PC-3 (cell line): ENCODE measurements around the gene KCNJ10. TPM values are rescaled to one million over a fixed set of nuclear protein-coding genes. Genes with fewer than 3 reads are reported as not detected.

ENCODE experiments used
- ATAC-seq: fragments of 200-7000 bp; cut with Tn5 transposase; 2 replicates; pipeline ENCODE4 v1.9.1; 2020; ENCODE audit warnings: mild to moderate bottlenecking, moderate library complexity
- BruUV-seq: library from RNA; stranded (reverse); fragments of 400-500 nt; replicated peaks from 2 replicates; lab custom pipeline; 2021; lab: Mats Ljungman, UMichigan
- CTCF ChIA-PET: fragments of 300-600 bp; sonication (Branson Sonifier 250); formaldehyde crosslinking; loops from one replicate; lab custom pipeline; 2022; ENCODE audit warnings: antibody characterized with exemption; lab: Charles Lee
- POLR2A ChIA-PET: fragments of 300-600 bp; sonication (Branson Sonifier 250); formaldehyde crosslinking; loops from one replicate; lab custom pipeline; 2022; ENCODE audit warnings: antibody characterized with exemption; ENCODE audit not compliant: unreplicated experiment; lab: Charles Lee
- DNase-seq: peaks from one replicate; pipeline ENCODE4 v3.0.0-alpha.2; 2015
- H2AFZ ChIP-seq: fragments of 300-600 bp; sonication (generic); 2 replicates; pipeline ENCODE4 v1.6.0; 2016; ENCODE audit warnings: antibody characterized with exemption, low read length
- H3F3A ChIP-seq: fragments of 300-600 bp; sonication (generic); one replicate; pipeline ENCODE4 v1.6.0; 2017; ENCODE audit warnings: antibody characterized with exemption, low read length, control low read depth, mild to moderate bottlenecking; ENCODE audit not compliant: unreplicated experiment
- H3K27ac ChIP-seq: fragments of 300-600 bp; sonication (generic); 2 replicates; pipeline ENCODE4 v1.5.1; 2016; ENCODE audit warnings: mild to moderate bottlenecking, low read length
- H3K27me3 ChIP-seq: fragments of 300-600 bp; sonication (generic); 2 replicates; pipeline ENCODE4 v1.6.1; 2016; ENCODE audit warnings: low read length, mixed read lengths
- H3K36me3 ChIP-seq: fragments of 300-600 bp; sonication (generic); 2 replicates; pipeline ENCODE4 v1.6.1; 2016; ENCODE audit warnings: low read depth, mixed run types, low read length, mixed read lengths
- H3K4me1 ChIP-seq: fragments of 300-600 bp; sonication (generic); 2 replicates; pipeline ENCODE4 v1.5.1; 2016; ENCODE audit warnings: low read length; ENCODE audit not compliant: insufficient read depth
- H3K4me2 ChIP-seq: fragments of 300-600 bp; sonication (generic); 2 replicates; pipeline ENCODE4 v1.6.0; 2016; ENCODE audit warnings: low read length
- H3K4me3 ChIP-seq: fragments of 300-600 bp; sonication (generic); 2 replicates; pipeline ENCODE4 v1.5.1; 2016; ENCODE audit warnings: mild to moderate bottlenecking, low read length, mixed read lengths
- H3K79me2 ChIP-seq: fragments of 300-600 bp; sonication (generic); 2 replicates; pipeline ENCODE4 v1.6.1; 2017; ENCODE audit warnings: low read length, mixed read lengths
- H3K9ac ChIP-seq: fragments of 300-600 bp; sonication (generic); 2 replicates; pipeline ENCODE4 v1.6.0; 2016; ENCODE audit warnings: mild to moderate bottlenecking, low read length
- H3K9me2 ChIP-seq: fragments of 300-600 bp; sonication (generic); replicated peaks from 2 replicates; pipeline ENCODE4 v1.6.1; 2016; ENCODE audit warnings: mixed run types, low read length, mixed read lengths
- H3K9me3 ChIP-seq: fragments of 300-600 bp; sonication (generic); 2 replicates; pipeline ENCODE4 v1.6.1; 2016; ENCODE audit warnings: low read length, mixed read lengths
- H4K20me1 ChIP-seq: fragments of 300-600 bp; sonication (generic); 2 replicates; pipeline ENCODE4 v1.6.1; 2016; ENCODE audit warnings: low read length, mixed read lengths
- EZH2 ChIP-seq: fragments of 300-600 bp; sonication (generic); IDR thresholded peaks from one replicate; pipeline ENCODE4 v1.6.1; 2017; ENCODE audit warnings: antibody characterized with exemption, mild to moderate bottlenecking, low read length; ENCODE audit not compliant: unreplicated experiment
- EZH2phosphoT487 ChIP-seq: fragments of 300-600 bp; sonication (generic); IDR thresholded peaks from 2 replicates; pipeline ENCODE4 v1.6.1; 2018; ENCODE audit warnings: mild to moderate bottlenecking, antibody characterized with exemption, low read length, borderline replicate concordance
- intact Hi-C: fragments of 100-400 bp; cut with micrococcal nuclease; formaldehyde crosslinking; loops from 2 replicates; pipeline ENCODE4 v1.9.0; 2023
- total RNA-seq: library from RNA; depleted of rRNA; stranded (reverse); fragments of >200 nt; gene quantifications from 2 replicates; pipeline ENCODE4 v1.2.3, GENCODE V29; 2014
- TF ChIP-seq, protein P1 (sequence below): fragments of 300-600 bp; sonication (generic); conservative IDR thresholded peaks from 2 replicates; pipeline ENCODE4 v1.5.1; 2017; ENCODE audit warnings: antibody characterized with exemption, low read depth, mild to moderate bottlenecking, low read length

Gene KCNJ10
- total RNA-seq, 1 experiment from 2014 or later: 0.15 TPM

DNA sequence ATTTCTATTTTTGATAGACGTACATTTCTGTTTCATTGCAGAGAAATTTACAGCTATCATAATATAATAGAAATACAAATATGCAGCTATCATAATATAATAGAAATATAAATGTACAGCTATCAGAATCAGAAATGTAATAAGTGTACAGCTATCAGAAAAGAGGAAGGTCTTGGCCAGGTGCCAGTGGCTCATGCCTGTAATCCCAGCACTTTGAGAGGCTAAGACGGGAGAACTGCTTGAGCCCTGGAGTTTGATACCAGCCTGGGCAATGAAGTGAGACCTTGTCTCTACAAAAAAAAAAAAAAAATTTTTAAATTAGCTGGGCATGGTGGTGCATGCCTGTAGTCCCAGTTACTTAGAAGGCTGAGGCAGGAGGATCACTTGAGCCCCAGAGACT is 76.0 kb downstream of the KCNJ10 start:
- CTCF ChIA-PET: interaction anchor here (0.6 to 0.8 kb wide), 2 partner anchors 14 to 15 kb away, joined by 5 to 7 read pairs; no protein-coding TSS in a partner anchor
- DNase-seq: no peak
- no peak for TF ChIP-seq EZH2
- TF ChIP-seq, protein P1, sequence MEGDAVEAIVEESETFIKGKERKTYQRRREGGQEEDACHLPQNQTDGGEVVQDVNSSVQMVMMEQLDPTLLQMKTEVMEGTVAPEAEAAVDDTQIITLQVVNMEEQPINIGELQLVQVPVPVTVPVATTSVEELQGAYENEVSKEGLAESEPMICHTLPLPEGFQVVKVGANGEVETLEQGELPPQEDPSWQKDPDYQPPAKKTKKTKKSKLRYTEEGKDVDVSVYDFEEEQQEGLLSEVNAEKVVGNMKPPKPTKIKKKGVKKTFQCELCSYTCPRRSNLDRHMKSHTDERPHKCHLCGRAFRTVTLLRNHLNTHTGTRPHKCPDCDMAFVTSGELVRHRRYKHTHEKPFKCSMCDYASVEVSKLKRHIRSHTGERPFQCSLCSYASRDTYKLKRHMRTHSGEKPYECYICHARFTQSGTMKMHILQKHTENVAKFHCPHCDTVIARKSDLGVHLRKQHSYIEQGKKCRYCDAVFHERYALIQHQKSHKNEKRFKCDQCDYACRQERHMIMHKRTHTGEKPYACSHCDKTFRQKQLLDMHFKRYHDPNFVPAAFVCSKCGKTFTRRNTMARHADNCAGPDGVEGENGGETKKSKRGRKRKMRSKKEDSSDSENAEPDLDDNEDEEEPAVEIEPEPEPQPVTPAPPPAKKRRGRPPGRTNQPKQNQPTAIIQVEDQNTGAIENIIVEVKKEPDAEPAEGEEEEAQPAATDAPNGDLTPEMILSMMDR: no peak
- no peak for TF ChIP-seq EZH2phosphoT487

DNA sequence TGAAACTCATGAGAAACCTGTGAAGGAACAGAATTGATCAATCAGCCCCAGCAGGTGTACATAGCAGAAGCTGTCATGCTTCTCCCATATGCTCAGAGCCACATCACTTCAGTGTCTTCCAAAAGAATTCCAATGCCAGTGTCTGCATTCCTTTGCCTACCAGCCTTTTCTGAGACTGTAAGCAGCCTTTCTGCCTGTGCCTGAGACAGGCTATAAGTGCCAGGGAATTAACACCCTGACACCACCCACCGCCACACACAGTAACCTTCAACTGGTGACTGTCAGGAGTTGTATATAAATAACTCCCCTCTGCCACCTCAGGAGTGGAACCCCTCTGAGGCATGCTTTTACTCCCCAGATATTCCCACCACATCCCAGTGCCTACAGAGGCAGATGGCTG is 77.8 kb downstream of the KCNJ10 start:
- Histone ChIP-seq H3K9ac (no peak overlapping the region), H3K4me2 (peak overlapping the region; percentile 55; the same call in 1 of the 2 replicates), H3K27ac (0 out of 2 replicates have a peak overlapping the region, but pooled peaks have one; percentile 25), H3K4me1 (peaks cover 30% of the 10 kb centered on the region), H3K4me3 (no peak overlapping the region), H3K79me2 (no peaks in the 10 kb centered on the region), H3K9me2 (0 out of 2 replicates have a peak, but pooled peaks cover 4% of the 10 kb centered on the region), H3F3A (no peaks in the 10 kb centered on the region), H4K20me1 (no peaks in the 10 kb centered on the region), H3K36me3 (no peaks in the 10 kb centered on the region), H2AFZ (no peak overlapping the region), H3K9me3 (no peaks in the 10 kb centered on the region), H3K27me3 (no peaks in the 10 kb centered on the region)
- ChIA-PET POLR2A (no interaction called here), CTCF (interaction anchor here (0.8 kb wide), 1 partner anchor 16 kb away, joined by 5 read pairs; no protein-coding TSS in a partner anchor)
- no peak for TF ChIP-seq EZH2
- no peak for TF ChIP-seq EZH2phosphoT487
- ATAC-seq: no peak
- BruUV-seq: no TSS peak
- no peak for DNase-seq
- intact Hi-C loops: no loop called here

More for the DNA sequence above, 76.0 kb downstream of the KCNJ10 start:
- 0 out of 2 replicates have a peak, but pooled peaks cover 4% of the 10 kb centered on the region for H3K9me2 ChIP-seq
- H3K4me2 ChIP-seq: no peak overlapping the region
- peaks cover 35% of the 10 kb centered on the region for H3K4me1 ChIP-seq
- no peak for ATAC-seq
- no peaks in the 10 kb centered on the region for H3K9me3 ChIP-seq
- H3K79me2 ChIP-seq: no peaks in the 10 kb centered on the region
- no peak overlapping the region for H2AFZ ChIP-seq
- no peak overlapping the region for H3K9ac ChIP-seq
- intact Hi-C loops: no loop called here
- no peaks in the 10 kb centered on the region for H3F3A ChIP-seq
- H4K20me1 ChIP-seq: no peaks in the 10 kb centered on the region
- no TSS peak for BruUV-seq
- no peak overlapping the region for H3K4me3 ChIP-seq
- POLR2A ChIA-PET: no interaction called here
- H3K27ac ChIP-seq: no peak overlapping the region
- H3K27me3 ChIP-seq: no peaks in the 10 kb centered on the region
- H3K36me3 ChIP-seq: no peaks in the 10 kb centered on the region

DNA sequence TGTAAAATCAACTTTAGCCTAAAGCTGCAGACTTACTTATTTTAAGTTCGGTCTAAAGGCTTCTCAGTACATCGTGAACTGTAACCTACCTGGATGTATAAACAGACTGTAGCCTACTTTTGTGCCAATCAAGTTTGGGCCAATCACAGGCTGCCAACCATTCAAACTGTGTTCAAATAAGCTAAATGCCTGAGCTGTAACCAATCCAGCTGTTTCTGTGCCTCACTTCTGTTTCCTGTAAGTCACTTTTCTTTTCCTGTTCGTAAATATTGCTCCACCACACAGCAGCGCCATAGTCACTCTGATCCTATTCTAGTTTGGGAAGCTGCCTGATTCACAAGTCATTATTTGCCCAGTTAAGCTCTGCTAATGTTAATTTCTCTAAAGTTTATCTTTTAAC is 78.4 kb downstream of the KCNJ10 start:
- Histone ChIP-seq H3K4me1 (peaks cover 26% of the 10 kb centered on the region), H4K20me1 (no peaks in the 10 kb centered on the region), H3K4me3 (peak overlapping the region; percentile 34), H3K9ac (no peak overlapping the region), H3K9me2 (0 out of 2 replicates have a peak, but pooled peaks cover 4% of the 10 kb centered on the region), H3K27ac (peak overlapping the region; percentile 25), H3F3A (no peaks in the 10 kb centered on the region), H3K36me3 (no peaks in the 10 kb centered on the region), H3K9me3 (no peaks in the 10 kb centered on the region), H2AFZ (peak overlapping the region; percentile 64), H3K27me3 (no peaks in the 10 kb centered on the region), H3K79me2 (no peaks in the 10 kb centered on the region), H3K4me2 (peak overlapping the region; percentile 55)
- no TSS peak for BruUV-seq
- peak; percentile 61 for ATAC-seq
- CTCF ChIA-PET: interaction anchor here (0.8 kb wide), 1 partner anchor 16 kb away, joined by 5 read pairs; no protein-coding TSS in a partner anchor
- DNase-seq: peak; percentile 76
- intact Hi-C loops: no loop called here
- POLR2A ChIA-PET: interaction anchor here (0.6 kb wide), 1 partner anchor 75 kb away, joined by 4 read pairs; no protein-coding TSS in a partner anchor
- TF ChIP-seq EZH2 (no peak), EZH2phosphoT487 (no peak)
- TF ChIP-seq, protein P1: no peak
